Activated naive CD4-positive, alpha-beta T cell treated with anti-CD3 and anti-CD28 coated beads for 36 hours (primary cell): ENCODE data around the gene CD28. TPM values are rescaled to one million over a fixed set of nuclear protein-coding genes. Genes with fewer than 3 reads are reported as not detected.

ENCODE experiments used
- CTCF ChIA-PET: fragments of 350-600 bp; sonication (Branson Sonifier 250); formaldehyde crosslinking; loops from one replicate; lab custom pipeline; 2021; ENCODE audit warnings: antibody characterized with exemption; lab: Charles Lee
- DNase-seq: peaks from one replicate; pipeline ENCODE4 v3.0.0-alpha.2; 2020
- H3K27ac Mint-ChIP-seq: one replicate; pipeline ENCODE4 v1.8.0; 2021; ENCODE audit warnings: mild to moderate bottlenecking, mixed read lengths
- H3K27me3 Mint-ChIP-seq: one replicate; pipeline ENCODE4 v1.8.0; 2021; ENCODE audit warnings: low read depth, mixed read lengths
- H3K36me3 Mint-ChIP-seq: one replicate; pipeline ENCODE4 v1.8.0; 2021; ENCODE audit warnings: low read depth, mixed read lengths
- H3K4me1 Mint-ChIP-seq: one replicate; pipeline ENCODE4 v1.8.0; 2021; ENCODE audit warnings: low read depth, mixed read lengths
- H3K4me3 Mint-ChIP-seq: one replicate; pipeline ENCODE4 v1.8.0; 2021; ENCODE audit warnings: mild to moderate bottlenecking, moderate library complexity, mixed read lengths
- H3K9me3 Mint-ChIP-seq: one replicate; pipeline ENCODE4 v1.8.0; 2021; ENCODE audit warnings: mixed read lengths
- intact Hi-C: fragments of 100-400 bp; cut with micrococcal nuclease; formaldehyde crosslinking; loops from one replicate; pipeline ENCODE4 v1.15.1; 2023
- total RNA-seq, 2 experiments: library from RNA; stranded (reverse); gene quantifications; one replicate each; pipeline ENCODE4 v1.2.3, GENCODE V29; 2021

CD28 gene
- total RNA-seq, 2 experiments from 2014 or later, result 165 to 167 TPM

GRCh38 chr2:203673933-203674332 lies 32.5 kb upstream of the CD28 start:
- Mint-ChIP-seq H3K36me3 (no peaks in the 10 kb centered on the region), H3K27ac (no peak overlapping the region), H3K4me1 (peaks cover 19% of the 10 kb centered on the region), H3K4me3 (no peak overlapping the region), H3K9me3 (no peaks in the 10 kb centered on the region), H3K27me3 (no peaks in the 10 kb centered on the region)
- intact Hi-C loops, result no loop called here
- peak; percentile 75 for DNase-seq
- CTCF ChIA-PET, result no interaction called here

GRCh38 chr2:203675086-203675485 lies 31.4 kb upstream of the CD28 start:
- no peak overlapping the region for H3K4me3 Mint-ChIP-seq
- intact Hi-C loops, result no loop called here
- H3K27ac Mint-ChIP-seq, result no peak overlapping the region
- CTCF ChIA-PET, result no interaction called here
- DNase-seq, result no peak
- no peaks in the 10 kb centered on the region for H3K9me3 Mint-ChIP-seq
- no peaks in the 10 kb centered on the region for H3K27me3 Mint-ChIP-seq
- no peaks in the 10 kb centered on the region for H3K36me3 Mint-ChIP-seq
- H3K4me1 Mint-ChIP-seq, result peaks cover 16% of the 10 kb centered on the region

GRCh38 chr2:203678971-203679370 lies 27.5 kb upstream of the CD28 start:
- H3K4me1 Mint-ChIP-seq, result peaks cover 41% of the 10 kb centered on the region

GRCh38 chr2:203679401-203679800 lies 27.0 kb upstream of the CD28 start:
- Mint-ChIP-seq H3K4me1 (peaks cover 40% of the 10 kb centered on the region), H3K36me3 (no peaks in the 10 kb centered on the region), H3K4me3 (no peak overlapping the region), H3K9me3 (no peaks in the 10 kb centered on the region), H3K27me3 (no peaks in the 10 kb centered on the region), H3K27ac (no peak overlapping the region)
- intact Hi-C loops, result no loop called here
- CTCF ChIA-PET, result interaction anchor here (0.6 kb wide), 1 partner anchor 114 kb away, joined by 5 read pairs; no protein-coding TSS in a partner anchor
- no peak for DNase-seq

More at GRCh38 chr2:203678971-203679370, 27.5 kb upstream of the CD28 start:
- Mint-ChIP-seq H3K36me3 (no peaks in the 10 kb centered on the region), H3K27ac (no peak overlapping the region), H3K4me3 (no peak overlapping the region), H3K27me3 (no peaks in the 10 kb centered on the region), H3K9me3 (no peaks in the 10 kb centered on the region)
- DNase-seq, result no peak
- CTCF ChIA-PET, result no interaction called here
- intact Hi-C loops, result no loop called here

GRCh38 chr2:203681978-203682377 lies 24.5 kb upstream of the CD28 start:
- intact Hi-C loops, result no loop called here
- Mint-ChIP-seq H3K9me3 (no peaks in the 10 kb centered on the region), H3K4me1 (peaks cover 34% of the 10 kb centered on the region), H3K4me3 (no peak overlapping the region), H3K36me3 (no peaks in the 10 kb centered on the region), H3K27ac (peak overlapping the region; percentile 35), H3K27me3 (no peaks in the 10 kb centered on the region)
- CTCF ChIA-PET, result interaction anchor here (1.6 kb wide), 1 partner anchor 12 kb away, joined by 4 read pairs; no protein-coding TSS in a partner anchor
- peak; percentile 37 for DNase-seq

- Mint-ChIP-seq H3K27me3 (no peaks in the 10 kb centered on the region), H3K4me1 (peaks cover 34% of the 10 kb centered on the region), H3K27ac (no peak overlapping the region), H3K4me3 (no peak overlapping the region), H3K36me3 (no peaks in the 10 kb centered on the region), H3K9me3 (no peaks in the 10 kb centered on the region)
- intact Hi-C loops, result loop anchor here (1.0 kb wide), 1 partner anchor 23 kb away; no protein-coding TSS in a partner anchor
- no peak for DNase-seq
- CTCF ChIA-PET, result interaction anchor here (1.6 kb wide), 1 partner anchor 11 kb away, joined by 4 read pairs; no protein-coding TSS in a partner anchor
Observed at GRCh38 chr2:203682688-203683130, 23.7 kb upstream of the CD28 start.

GRCh38 chr2:203683421-203683820 lies 23.0 kb upstream of the CD28 start:
- CTCF ChIA-PET, result interaction anchor here (0.6 to 1.6 kb wide), 2 partner anchors 10 to 850 kb away, joined by 4 read pairs; no protein-coding TSS in a partner anchor

GRCh38 chr2:203683932-203684556 lies 22.4 kb upstream of the CD28 start:
- Mint-ChIP-seq H3K9me3 (no peaks in the 10 kb centered on the region), H3K4me3 (no peak overlapping the region), H3K27me3 (no peaks in the 10 kb centered on the region), H3K36me3 (no peaks in the 10 kb centered on the region), H3K27ac (no peak overlapping the region), H3K4me1 (peaks cover 32% of the 10 kb centered on the region)
- DNase-seq, result peak; percentile 77
- intact Hi-C loops, result loop anchor here (1.0 kb wide), 2 partner anchors 8 to 21 kb away; no protein-coding TSS in a partner anchor
- CTCF ChIA-PET, result interaction anchor here (0.6 to 0.7 kb wide), 2 partner anchors 8 to 851 kb away, joined by 3 to 4 read pairs; no protein-coding TSS in a partner anchor

More at GRCh38 chr2:203683421-203683820, 23.0 kb upstream of the CD28 start:
- no peaks in the 10 kb centered on the region for H3K27me3 Mint-ChIP-seq
- intact Hi-C loops, result loop anchor here (1.0 kb wide), 1 partner anchor 22 kb away; no protein-coding TSS in a partner anchor
- peaks cover 34% of the 10 kb centered on the region for H3K4me1 Mint-ChIP-seq
- no peak overlapping the region for H3K27ac Mint-ChIP-seq
- no peak overlapping the region for H3K4me3 Mint-ChIP-seq
- no peaks in the 10 kb centered on the region for H3K36me3 Mint-ChIP-seq
- DNase-seq, result no peak
- no peaks in the 10 kb centered on the region for H3K9me3 Mint-ChIP-seq

GRCh38 chr2:203685081-203685621 lies 21.3 kb upstream of the CD28 start:
- DNase-seq, result no peak
- Mint-ChIP-seq H3K4me1 (peaks cover 31% of the 10 kb centered on the region), H3K4me3 (no peak overlapping the region), H3K36me3 (no peaks in the 10 kb centered on the region), H3K9me3 (no peaks in the 10 kb centered on the region), H3K27ac (no peak overlapping the region), H3K27me3 (no peaks in the 10 kb centered on the region)
- intact Hi-C loops, result no loop called here
- CTCF ChIA-PET, result interaction anchor here (0.6 kb wide), 1 partner anchor 218 kb away, joined by 4 read pairs; no protein-coding TSS in a partner anchor

GRCh38 chr2:203685789-203686420 lies 20.5 kb upstream of the CD28 start:
- CTCF ChIA-PET, result interaction anchor here (0.6 to 1.3 kb wide), 2 partner anchors 9 to 218 kb away, joined by 3 to 4 read pairs; no protein-coding TSS in a partner anchor
- peaks cover 24% of the 10 kb centered on the region for H3K4me1 Mint-ChIP-seq
- H3K36me3 Mint-ChIP-seq, result no peaks in the 10 kb centered on the region
- intact Hi-C loops, result no loop called here
- H3K4me3 Mint-ChIP-seq, result no peak overlapping the region
- DNase-seq, result no peak
- H3K27ac Mint-ChIP-seq, result no peak overlapping the region
- no peaks in the 10 kb centered on the region for H3K9me3 Mint-ChIP-seq
- no peaks in the 10 kb centered on the region for H3K27me3 Mint-ChIP-seq

- intact Hi-C loops, result no loop called here
- Mint-ChIP-seq H3K36me3 (no peaks in the 10 kb centered on the region), H3K27ac (no peak overlapping the region), H3K27me3 (no peaks in the 10 kb centered on the region), H3K4me3 (no peak overlapping the region), H3K9me3 (no peaks in the 10 kb centered on the region), H3K4me1 (peaks cover 16% of the 10 kb centered on the region)
- DNase-seq, result no peak
- CTCF ChIA-PET, result interaction anchor here (0.6 kb wide), 1 partner anchor 71 kb away, joined by 3 read pairs; no protein-coding TSS in a partner anchor
Observed at GRCh38 chr2:203687165-203687564, 19.3 kb upstream of the CD28 start.

GRCh38 chr2:203688798-203689197 lies 17.6 kb upstream of the CD28 start:
- CTCF ChIA-PET, result interaction anchor here (0.7 to 0.8 kb wide), 2 partner anchors 108 to 126 kb away, joined by 3 read pairs; no protein-coding TSS in a partner anchor
- no peaks in the 10 kb centered on the region for H3K9me3 Mint-ChIP-seq
- H3K27me3 Mint-ChIP-seq, result no peaks in the 10 kb centered on the region
- H3K36me3 Mint-ChIP-seq, result no peaks in the 10 kb centered on the region
- no peak overlapping the region for H3K27ac Mint-ChIP-seq
- no peak overlapping the region for H3K4me3 Mint-ChIP-seq
- peaks cover 14% of the 10 kb centered on the region for H3K4me1 Mint-ChIP-seq
- DNase-seq, result no peak
- intact Hi-C loops, result no loop called here
